Measurements from ENCODE around the gene GRK2.
"Not testable (repeated sequence)": the region's sequence is repeated elsewhere in the genome, so short reads cannot be mapped to it uniquely, and the experiment has no call there.

The GRK2 gene

GRCh38 chr11:67266449-67267187, at the start of gene GRK2:
TSS of gene GRK2 (plus strand) at chr11:67266473. CDS start at chr11:67266700, 227 bp downstream.
- DNase-seq: no peak

GRCh38 chr11:67227726-67228125, 38.5 kb upstream of the GRK2 start:
- DNase-seq: no peak

GRCh38 chr11:67230406-67230805, 35.9 kb upstream of the GRK2 start:
- DNase-seq: no peak

- no peak for DNase-seq
Observed at GRCh38 chr11:67230886-67231285, 35.4 kb upstream of the GRK2 start.

DNA sequence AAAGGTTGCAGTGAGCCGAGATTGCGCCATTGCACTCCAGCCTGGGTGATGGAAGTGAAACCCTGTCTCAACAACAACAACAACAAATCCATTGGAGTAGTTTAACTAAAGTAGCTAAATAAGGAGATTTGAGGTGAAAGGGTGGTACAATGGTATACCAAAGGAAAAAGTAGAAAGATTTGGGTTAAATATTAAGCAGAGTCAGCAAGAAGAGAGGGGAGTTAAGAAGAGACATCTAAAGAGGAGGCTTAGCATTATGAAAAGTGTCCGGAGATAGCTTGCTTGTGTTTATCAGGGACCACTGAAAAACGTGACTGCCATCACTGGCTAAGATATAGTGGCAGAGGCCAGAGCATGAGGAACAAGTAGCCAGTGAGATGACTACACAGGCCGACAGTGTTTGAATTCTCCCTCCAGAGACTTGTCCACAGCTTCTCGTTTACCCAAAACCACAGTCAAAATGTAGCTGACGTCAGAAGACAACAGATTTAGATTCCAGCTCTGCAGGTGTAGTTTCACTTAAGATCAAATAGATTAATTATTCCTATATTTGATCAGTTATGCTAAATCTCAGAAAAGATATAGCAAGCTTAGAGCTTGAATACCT, 32.6 kb upstream of the GRK2 start:
- DNase-seq: no peak

GRCh38 chr11:67234571-67234970, 31.7 kb upstream of the GRK2 start:
- DNase-seq: not testable (repeated sequence)

DNA sequence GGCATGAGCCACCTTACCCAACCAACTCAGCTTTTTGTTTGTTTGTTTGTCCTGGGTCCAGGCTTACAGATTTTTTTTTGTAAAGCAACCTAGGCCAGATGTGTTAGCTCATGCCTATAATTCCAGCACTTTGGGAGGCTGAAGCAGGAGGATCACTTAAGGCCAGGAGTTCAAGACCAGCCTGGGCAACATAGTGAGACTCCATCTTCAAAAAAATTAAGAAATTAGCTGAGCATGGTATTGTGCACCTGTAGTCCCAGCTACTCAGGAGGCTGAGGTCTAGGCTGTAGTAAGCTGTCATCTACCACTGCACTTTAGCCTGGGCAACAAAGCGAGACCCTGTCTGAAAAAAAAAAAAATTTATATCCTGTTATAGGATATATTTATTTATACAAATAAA, 28.7 kb upstream of the GRK2 start:
- no peak for DNase-seq

DNA sequence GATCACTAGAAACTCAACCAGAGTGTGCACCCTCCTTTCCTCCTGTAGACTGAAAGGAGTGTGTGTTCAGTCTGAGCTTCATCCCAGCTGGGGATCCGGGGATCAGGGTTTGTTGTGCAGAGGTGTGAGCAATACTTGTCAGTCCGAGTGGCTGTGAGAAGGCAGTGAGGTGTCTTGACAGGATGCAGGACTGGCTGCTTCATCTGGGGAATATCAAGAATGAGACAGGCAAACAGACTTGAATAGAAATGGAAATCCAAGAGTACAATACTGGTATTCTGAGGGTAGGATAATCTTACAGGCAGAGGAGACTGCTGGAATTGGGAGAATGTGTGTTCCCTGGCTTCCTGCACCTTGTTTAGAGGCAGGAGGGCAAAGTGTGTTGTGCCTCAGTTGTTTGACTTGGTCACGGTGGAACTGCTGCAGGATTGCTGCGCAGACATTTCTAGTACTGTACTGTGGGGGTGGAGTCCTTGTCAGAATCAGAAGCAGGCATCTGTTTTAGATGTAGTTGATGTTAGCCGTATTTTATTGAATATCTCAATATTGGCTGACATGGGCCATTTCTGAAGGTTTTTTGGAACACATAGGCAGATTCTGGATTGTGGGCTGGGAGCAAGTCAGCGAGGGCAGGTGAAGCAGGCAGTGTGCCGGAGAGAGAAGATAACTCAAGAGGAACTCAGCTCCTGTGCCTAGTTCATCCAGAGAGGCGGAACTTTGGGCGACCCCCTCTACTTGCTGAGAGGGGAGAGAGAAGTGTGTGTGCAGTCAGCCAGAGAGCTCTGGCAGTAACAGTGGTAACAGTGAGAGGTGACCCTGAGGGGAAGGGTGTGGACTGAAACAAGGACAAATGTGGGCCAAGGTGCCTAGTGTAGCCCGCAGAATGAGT, 27.1 kb upstream of the GRK2 start:
- DNase-seq: no peak

DNA sequence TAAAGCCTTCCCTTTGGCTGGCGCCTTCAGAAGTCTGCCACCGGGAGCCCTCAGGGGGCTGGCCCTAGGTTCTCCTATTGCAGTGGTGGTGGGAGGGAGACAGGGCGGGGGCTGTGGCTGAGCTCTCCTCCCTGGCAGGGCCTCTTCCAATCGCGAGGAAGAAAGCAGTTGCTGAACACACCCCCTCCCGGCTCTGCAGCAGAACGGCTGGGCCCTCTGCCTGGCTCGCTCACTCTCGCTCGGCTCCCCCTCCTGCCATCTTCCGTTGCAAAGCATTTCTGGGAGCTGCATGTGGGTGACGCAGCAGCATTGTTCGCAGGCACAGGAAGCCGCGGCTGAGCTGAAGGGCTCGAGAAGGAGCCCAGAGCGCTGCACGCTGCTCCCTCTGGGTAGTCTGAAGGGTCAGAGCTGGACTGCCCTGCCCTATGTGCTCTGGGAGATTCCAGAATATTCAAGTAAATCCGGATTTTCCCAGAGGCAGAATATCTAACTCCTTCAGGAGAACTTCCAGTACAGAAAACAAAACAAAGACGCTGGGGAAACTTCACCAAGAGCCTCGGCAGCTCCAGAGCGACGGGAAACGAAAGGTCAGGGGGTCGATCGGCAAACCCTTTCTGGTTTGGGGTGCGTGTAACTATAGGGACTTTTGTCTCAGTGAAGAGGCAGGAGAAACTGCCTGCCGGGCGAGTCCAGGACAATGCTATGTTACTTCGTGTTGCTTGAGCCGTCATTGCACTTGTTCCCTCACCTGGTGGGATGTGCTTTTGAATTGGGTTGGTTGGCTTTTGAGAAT, 26.3 kb upstream of the GRK2 start:
- peak; percentile 89 for DNase-seq

GRCh38 chr11:67240576-67241389, 25.5 kb upstream of the GRK2 start:
- peak; percentile 58 for DNase-seq

- no peak for DNase-seq
Observed at GRCh38 chr11:67242548-67242947, 23.7 kb upstream of the GRK2 start.

- no peak for DNase-seq
Observed at GRCh38 chr11:67243051-67243450, 23.2 kb upstream of the GRK2 start.

GRCh38 chr11:67245046-67245445, 21.2 kb upstream of the GRK2 start:
- DNase-seq: no peak

DNA sequence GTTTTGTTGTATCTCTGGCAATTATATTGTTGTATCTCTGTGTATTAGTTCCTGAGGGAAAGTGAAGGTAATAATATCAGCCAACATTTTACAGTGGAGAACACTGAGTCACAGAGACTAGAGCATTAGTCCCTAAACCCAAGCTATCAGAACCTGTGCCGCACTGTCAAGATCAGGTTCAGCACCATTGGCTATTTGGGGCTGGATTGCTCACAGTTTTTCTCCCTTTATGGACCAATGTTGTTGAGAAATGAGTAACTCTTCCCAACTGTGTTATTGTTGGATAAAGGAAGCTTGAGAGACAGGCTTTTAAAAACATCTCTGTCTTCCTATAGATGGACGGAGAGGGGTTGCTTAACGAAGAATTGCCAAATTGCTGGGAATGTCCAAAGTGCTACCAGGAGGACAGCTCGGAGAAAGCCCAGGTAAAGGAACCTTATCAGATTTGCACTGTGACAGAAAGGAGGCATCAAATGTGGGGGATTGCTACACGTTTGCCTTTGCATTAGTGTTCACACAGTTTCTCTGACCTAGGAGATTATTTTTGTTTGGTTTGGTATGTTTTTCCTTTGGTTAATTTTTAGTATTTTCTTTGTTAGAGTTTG, 18.2 kb upstream of the GRK2 start:
- no peak for DNase-seq

GRCh38 chr11:67248653-67249052, 17.6 kb upstream of the GRK2 start:
- no peak for DNase-seq

DNA sequence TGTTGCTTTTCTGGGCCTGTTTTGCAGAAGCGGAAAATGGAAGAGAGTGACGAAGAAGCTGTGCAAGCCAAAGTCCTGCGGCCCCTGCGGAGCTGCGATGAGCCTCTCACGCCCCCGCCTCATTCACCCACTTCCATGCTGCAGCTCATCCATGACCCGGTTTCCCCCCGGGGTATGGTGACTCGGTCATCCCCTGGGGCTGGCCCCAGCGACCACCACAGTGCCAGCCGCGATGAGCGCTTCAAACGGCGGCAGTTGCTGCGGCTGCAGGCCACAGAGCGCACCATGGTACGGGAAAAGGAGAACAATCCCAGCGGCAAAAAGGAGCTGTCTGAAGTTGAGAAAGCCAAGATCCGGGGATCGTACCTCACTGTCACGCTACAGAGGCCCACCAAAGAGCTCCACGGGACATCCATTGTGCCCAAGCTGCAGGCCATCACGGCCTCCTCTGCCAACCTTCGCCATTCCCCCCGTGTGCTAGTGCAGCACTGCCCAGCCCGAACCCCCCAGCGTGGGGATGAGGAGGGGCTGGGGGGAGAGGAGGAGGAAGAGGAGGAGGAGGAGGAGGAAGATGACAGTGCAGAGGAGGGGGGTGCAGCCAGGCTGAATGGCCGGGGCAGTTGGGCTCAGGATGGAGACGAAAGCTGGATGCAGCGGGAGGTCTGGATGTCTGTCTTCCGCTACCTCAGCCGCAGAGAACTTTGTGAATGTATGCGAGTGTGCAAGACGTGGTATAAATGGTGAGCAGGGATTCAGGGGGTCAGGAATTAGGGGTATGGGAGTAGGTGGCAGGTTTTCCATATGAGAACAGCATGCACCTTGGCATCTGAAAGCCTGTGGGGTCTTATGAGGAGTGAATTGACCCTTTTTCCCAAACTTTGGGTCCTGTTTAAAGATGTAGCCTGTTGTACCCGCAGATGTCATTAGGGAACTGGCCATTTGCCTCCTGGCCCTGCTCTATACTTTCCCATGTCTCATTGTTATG, 15.9 kb upstream of the GRK2 start:
- DNase-seq: no peak

DNA sequence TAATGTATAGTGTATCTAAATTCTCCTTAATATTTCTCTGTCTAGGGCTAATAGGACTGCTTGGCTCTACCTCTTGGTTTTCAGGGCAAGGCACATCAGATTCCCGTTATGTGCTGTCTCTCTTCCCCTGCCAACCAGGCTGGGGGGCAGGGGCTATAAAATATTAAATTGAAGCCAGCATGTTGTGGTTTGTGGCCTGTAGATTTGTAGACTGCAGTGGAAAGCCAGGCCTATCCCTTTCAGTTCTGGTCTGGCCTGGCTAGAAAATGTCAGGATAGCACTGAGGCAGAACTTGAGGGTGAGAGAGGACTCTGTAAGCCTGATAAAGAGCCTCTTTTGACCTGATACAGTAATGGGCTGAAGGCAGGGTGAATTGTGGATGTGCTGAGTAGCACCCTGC, 14.4 kb upstream of the GRK2 start:
- DNase-seq: no peak

DNA sequence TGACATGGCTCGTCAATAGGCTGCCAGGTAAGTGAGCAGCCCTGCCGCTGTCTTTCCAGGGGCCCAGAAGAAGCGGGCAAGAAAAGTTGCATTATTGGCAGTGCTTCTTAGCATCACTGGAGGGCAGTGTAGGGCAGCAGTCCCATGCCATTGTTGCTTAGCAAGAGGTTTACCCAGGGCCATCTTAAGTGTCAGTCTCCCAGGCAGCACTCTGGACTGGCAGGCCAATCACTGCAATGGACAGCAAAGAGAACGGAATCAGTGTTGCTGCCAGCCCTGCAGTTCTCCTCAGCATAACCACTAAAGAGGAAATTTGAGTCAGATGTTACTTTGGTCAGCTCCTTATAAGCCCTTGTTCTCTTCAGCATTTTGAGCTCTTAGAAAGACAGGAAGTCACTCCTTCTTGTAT, 13.4 kb upstream of the GRK2 start:
- no peak for DNase-seq

- DNase-seq: no peak
Observed at GRCh38 chr11:67253872-67254624, 12.2 kb upstream of the GRK2 start.

DNA sequence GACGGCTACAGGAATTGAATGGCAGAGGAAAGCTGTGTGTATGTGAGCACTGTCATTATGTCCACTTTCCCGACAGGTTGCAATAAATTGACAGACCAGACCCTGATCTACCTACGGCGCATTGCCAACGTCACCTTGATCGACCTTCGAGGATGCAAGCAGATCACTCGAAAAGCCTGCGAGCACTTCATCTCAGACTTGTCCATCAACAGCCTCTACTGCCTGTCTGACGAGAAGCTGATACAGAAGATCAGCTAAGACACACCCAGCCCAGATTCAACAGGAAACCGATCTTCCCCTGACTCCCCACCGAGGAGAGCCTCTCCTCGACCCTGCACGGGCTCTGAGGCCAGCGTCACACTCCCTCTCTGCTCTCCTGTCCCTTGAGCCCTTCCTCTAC, 11.5 kb upstream of the GRK2 start:
- DNase-seq: no peak
